CD4-positive, CD25-positive, alpha-beta regulatory T cell (primary cell): ENCODE measurements around the gene NOBOX. TPM values are rescaled to one million over a fixed set of nuclear protein-coding genes. Genes with fewer than 3 reads are reported as not detected.
"Not testable (repeated sequence)": the region's sequence is repeated elsewhere in the genome, so short reads cannot be mapped to it uniquely, and the experiment has no call there.

ENCODE experiments used
- ATAC-seq, 2 donors: fragments of 150-1000 bp; cut with Tn5 transposase; one replicate each; pipeline ENCODE4 v1.10.0; 2021; ENCODE audit warnings: low read depth in 2 of 2, moderate number of reproducible peaks in 2 of 2, moderate library complexity in 1 of 2
- DNase-seq, 3 donors: peaks; one replicate each; pipeline versions ENCODE4 v3.0.0 to v3.0.0-alpha.2; 2012 to 2022; ENCODE audit warnings: mixed read lengths in 1 of 3
- H3K27ac ChIP-seq: one replicate; pipeline ENCODE4 v1.7.0; 2013; ENCODE audit warnings: mild to moderate bottlenecking, low read length; ENCODE audit not compliant: insufficient read depth, poor library complexity, severe bottlenecking
- H3K27me3 ChIP-seq: one replicate; pipeline ENCODE4 v1.7.0; 2013; ENCODE audit warnings: low read length; ENCODE audit not compliant: control insufficient read depth, insufficient read depth
- H3K36me3 ChIP-seq: one replicate; pipeline ENCODE4 v1.7.0; 2013; ENCODE audit warnings: mild to moderate bottlenecking, low read length, moderate library complexity; ENCODE audit not compliant: control insufficient read depth, insufficient read depth
- H3K4me1 ChIP-seq: 2 replicates; pipeline ENCODE4 v1.7.0; 2013; ENCODE audit warnings: mild to moderate bottlenecking, low read length; ENCODE audit not compliant: insufficient read depth, control insufficient read depth, poor library complexity, severe bottlenecking
- H3K4me3 ChIP-seq: one replicate; pipeline ENCODE4 v1.7.0; 2013; ENCODE audit warnings: low read depth, mild to moderate bottlenecking, low read length, moderate library complexity
- H3K9me3 ChIP-seq, 2 experiments: 1 replicate in 1 of 2; 2 replicates in 1 of 2; pipeline ENCODE4 v1.7.0; 2013; ENCODE audit warnings: low read length in 2 of 2, mild to moderate bottlenecking in 1 of 2, moderate library complexity in 1 of 2; ENCODE audit not compliant: control insufficient read depth in 2 of 2
- H3K27ac Mint-ChIP-seq, 3 donors: one replicate each; pipeline ENCODE4 v1.8.0; 2020 to 2022; ENCODE audit warnings: mild to moderate bottlenecking in 3 of 3, mixed read lengths in 3 of 3, moderate library complexity in 2 of 3
- H3K27me3 Mint-ChIP-seq: one replicate; pipeline ENCODE4 v1.8.0; 2022; ENCODE audit warnings: mild to moderate bottlenecking, mixed read lengths
- H3K36me3 Mint-ChIP-seq: one replicate; pipeline ENCODE4 v1.8.0; 2020; ENCODE audit warnings: mixed read lengths
- H3K4me1 Mint-ChIP-seq, 4 donors: one replicate each; pipeline ENCODE4 v1.8.0; 2020 to 2022; ENCODE audit warnings: mixed read lengths in 4 of 4, mild to moderate bottlenecking in 1 of 4
- H3K4me3 Mint-ChIP-seq, 4 donors: one replicate each; pipeline ENCODE4 v1.8.0; 2020 to 2022; ENCODE audit warnings: mild to moderate bottlenecking in 4 of 4, mixed read lengths in 4 of 4, moderate library complexity in 3 of 4
- H3K9me3 Mint-ChIP-seq, 7 donors: one replicate each; pipeline ENCODE4 v1.8.0; 2020 to 2022; ENCODE audit warnings: mixed read lengths in 7 of 7, mild to moderate bottlenecking in 3 of 7, moderate library complexity in 2 of 7
- polyA plus RNA-seq, 4 donors: library from polyadenylated mRNA; unstranded; fragments of 300-500 nt; fragmentation: Illumina TruSeq; gene quantifications; one replicate each; pipeline ENCODE4 v1.2.3, GENCODE V29; 2021
- total RNA-seq: library from RNA; stranded (reverse); gene quantifications from one replicate; pipeline ENCODE4 v1.2.3, GENCODE V29; 2022

The NOBOX gene
- total and polyA plus RNA-seq, 5 donors from 2014 or later = not detected

DNA sequence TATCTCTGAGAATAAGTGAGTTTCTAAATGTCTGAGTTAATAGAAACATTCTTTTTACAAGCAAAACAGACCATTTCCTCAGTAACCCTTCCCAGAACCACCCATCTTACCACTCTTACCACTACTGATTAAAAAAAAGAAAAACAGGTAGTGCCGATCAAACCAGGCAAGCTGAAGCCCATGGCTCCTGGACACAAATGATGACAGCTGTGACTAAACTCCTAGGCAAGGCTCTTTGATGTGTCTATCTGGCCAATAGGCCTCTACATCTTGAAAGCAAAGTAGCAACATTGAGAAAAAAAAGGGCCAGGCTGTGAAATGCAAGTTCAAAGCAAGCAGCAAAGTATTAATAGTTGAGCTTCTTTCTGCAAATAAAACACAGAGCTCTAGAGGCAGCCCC lies 54.9 kb downstream of the NOBOX start:
- H3K36me3 ChIP-seq, H3K9me3 ChIP-seq, DNase-seq, H3K4me3 Mint-ChIP-seq, H3K4me3 ChIP-seq, H3K27me3 Mint-ChIP-seq, H3K27ac ChIP-seq, H3K27me3 ChIP-seq, H3K4me1 ChIP-seq, H3K9me3 Mint-ChIP-seq, H3K36me3 Mint-ChIP-seq, H3K27ac Mint-ChIP-seq: not testable (repeated sequence)
- H3K4me1 Mint-ChIP-seq = peaks cover 6 to 17% (median 7%) of the 10 kb centered on the region in 4 donors
- ATAC-seq = peak; percentile 84

Other genes starting within 250 kb of the NOBOX start
- gene CTAGE4, start 220.2 kb downstream of the NOBOX start, total RNA-seq = 3.8 TPM
- under 1 TPM in 1 of 4 donors, not detected in 3; 0.29 TPM for gene CTAGE4, start 220.2 kb downstream of the NOBOX start, polyA plus RNA-seq
- 3.5 TPM for gene ARHGEF35, start 207.9 kb downstream of the NOBOX start, total RNA-seq
- 1 to 10 TPM; 1.7 to 4.2 (median 2.8) TPM for gene ARHGEF35, start 207.9 kb downstream of the NOBOX start, polyA plus RNA-seq
- 0.30 TPM for gene OR2A42, start 164.1 kb downstream of the NOBOX start, total RNA-seq
- gene OR2A42, start 164.1 kb downstream of the NOBOX start, polyA plus RNA-seq = under 1 TPM in 2 of 4 donors, not detected in 2; 0.14 to 0.24 TPM
- gene OR2A7, start 138.9 kb downstream of the NOBOX start, total RNA-seq = 6.0 TPM
- gene OR2A7, start 138.9 kb downstream of the NOBOX start, polyA plus RNA-seq = under 1 TPM; 0.17 to 0.98 (median 0.39) TPM
- not detected for gene CTAGE8, start 134.4 kb downstream of the NOBOX start, total RNA-seq
- gene CTAGE8, start 134.4 kb downstream of the NOBOX start, polyA plus RNA-seq = under 1 TPM in 3 of 4 donors, not detected in 1; 0.35 to 0.54 (median 0.46) TPM
- gene OR2A1, start 91.3 kb downstream of the NOBOX start, total RNA-seq = not detected
- gene OR2A1, start 91.3 kb downstream of the NOBOX start, polyA plus RNA-seq = under 1 TPM in 3 of 4 donors, not detected in 1; 0.20 to 0.87 (median 0.38) TPM
- 10.5 TPM for gene ARHGEF5, start 48.3 kb downstream of the NOBOX start, total RNA-seq
- 1 to 10 TPM in 3 of 4 donors, under 1 TPM in 1; 0.67 to 1.9 (median 1.5) TPM for gene ARHGEF5, start 48.3 kb downstream of the NOBOX start, polyA plus RNA-seq